ENCODE data around the gene TPSAB1. TPM values are rescaled to one million over a fixed set of nuclear protein-coding genes. Genes with fewer than 3 reads are reported as not detected.

The TPSAB1 gene
- total and polyA plus RNA-seq, 4 donors, result 10.1 to 129 (median 89.3) TPM; not detected in 1

GRCh38 chr16:1213796-1214372 lies 26.6 kb upstream of the TPSAB1 start:
- WGBS, 2 donors, result 82 to 89% methylated on average over 24 to 25 of the region's 25 CpGs
- ATAC-seq (ENCODE audit: insufficient read depth, low FRiP score), result no peak
- DNase-seq, result no peak
- Histone ChIP-seq H3K4me1 (ENCODE audit: control insufficient read depth in 5 of 5, insufficient read depth in 5 of 5, low read length in 5 of 5) (no peaks in the 10 kb centered on the region), H3K9me3 (ENCODE audit: control insufficient read depth in 4 of 4, insufficient read depth in 3 of 4, low read length in 3 of 4) (no peaks in the 10 kb centered on the region), H3K9ac (ENCODE audit: insufficient read depth in 1 of 2, low read length in 2 of 2) (no peak overlapping the region), H3K4me3 (no peak overlapping the region), H3K36me3 (ENCODE audit: control insufficient read depth in 4 of 4, insufficient read depth in 4 of 4, low read length in 4 of 4) (peaks cover 0 to 1% (median 0%) of the 10 kb centered on the region in 4 donors), H3K27me3 (ENCODE audit: control insufficient read depth in 3 of 3, insufficient read depth in 3 of 3, low read length in 2 of 3) (no peaks in the 10 kb centered on the region), H3K27ac (ENCODE audit: low read depth in 1 of 2, low read length in 1 of 2) (no peak overlapping the region)
- no peak for TF ChIP-seq CTCF (IDR thresholded peaks at IDR 0.05; ENCODE audit: control extremely low read depth, extremely low read depth)

GRCh38 chr16:1214719-1215118 lies 25.8 kb upstream of the TPSAB1 start:
- H3K36me3 ChIP-seq (ENCODE audit: control insufficient read depth in 4 of 4, insufficient read depth in 4 of 4, low read length in 4 of 4), result peaks cover 0 to 1% (median 0%) of the 10 kb centered on the region in 4 donors
- no peak for TF ChIP-seq CTCF (IDR thresholded peaks at IDR 0.05; ENCODE audit: control extremely low read depth, extremely low read depth)

GRCh38 chr16:1215574-1216295 lies 24.8 kb upstream of the TPSAB1 start:
- H3K9ac ChIP-seq (ENCODE audit: insufficient read depth in 1 of 2, low read length in 2 of 2), result no peak overlapping the region
- no peaks in the 10 kb centered on the region for H3K9me3 ChIP-seq (ENCODE audit: control insufficient read depth in 4 of 4, insufficient read depth in 3 of 4, low read length in 3 of 4)
- H3K27ac ChIP-seq (ENCODE audit: low read depth in 1 of 2, low read length in 1 of 2), result no peak overlapping the region
- 74 to 77% methylated on average over 32 of the region's 32 CpGs for WGBS, 2 donors
- no peaks in the 10 kb centered on the region for H3K4me1 ChIP-seq (ENCODE audit: control insufficient read depth in 5 of 5, insufficient read depth in 5 of 5, low read length in 5 of 5)
- DNase-seq (no peak), ATAC-seq (ENCODE audit: insufficient read depth, low FRiP score) (no peak)
- H3K4me3 ChIP-seq, result no peak overlapping the region
- peaks cover 0 to 1% (median 0%) of the 10 kb centered on the region in 4 donors for H3K36me3 ChIP-seq (ENCODE audit: control insufficient read depth in 4 of 4, insufficient read depth in 4 of 4, low read length in 4 of 4)
- H3K27me3 ChIP-seq (ENCODE audit: control insufficient read depth in 3 of 3, insufficient read depth in 3 of 3, low read length in 2 of 3), result no peaks in the 10 kb centered on the region
- TF ChIP-seq CTCF (IDR thresholded peaks at IDR 0.05; ENCODE audit: control extremely low read depth, extremely low read depth), result no peak

More at GRCh38 chr16:1214719-1215118, 25.8 kb upstream of the TPSAB1 start:
- Histone ChIP-seq H3K4me3 (no peak overlapping the region), H3K4me1 (ENCODE audit: control insufficient read depth in 5 of 5, insufficient read depth in 5 of 5, low read length in 5 of 5) (no peaks in the 10 kb centered on the region), H3K9me3 (ENCODE audit: control insufficient read depth in 4 of 4, insufficient read depth in 3 of 4, low read length in 3 of 4) (no peaks in the 10 kb centered on the region), H3K27ac (ENCODE audit: low read depth in 1 of 2, low read length in 1 of 2) (no peak overlapping the region), H3K9ac (ENCODE audit: insufficient read depth in 1 of 2, low read length in 2 of 2) (no peak overlapping the region), H3K27me3 (ENCODE audit: control insufficient read depth in 3 of 3, insufficient read depth in 3 of 3, low read length in 2 of 3) (no peaks in the 10 kb centered on the region)
- DNase-seq (no peak), ATAC-seq (ENCODE audit: insufficient read depth, low FRiP score) (no peak)
- WGBS, 2 donors, result 79 to 86% methylated on average over 16 of the region's 16 CpGs
